ENCODE data around the gene ITSN1.

The ITSN1 gene

DNA sequence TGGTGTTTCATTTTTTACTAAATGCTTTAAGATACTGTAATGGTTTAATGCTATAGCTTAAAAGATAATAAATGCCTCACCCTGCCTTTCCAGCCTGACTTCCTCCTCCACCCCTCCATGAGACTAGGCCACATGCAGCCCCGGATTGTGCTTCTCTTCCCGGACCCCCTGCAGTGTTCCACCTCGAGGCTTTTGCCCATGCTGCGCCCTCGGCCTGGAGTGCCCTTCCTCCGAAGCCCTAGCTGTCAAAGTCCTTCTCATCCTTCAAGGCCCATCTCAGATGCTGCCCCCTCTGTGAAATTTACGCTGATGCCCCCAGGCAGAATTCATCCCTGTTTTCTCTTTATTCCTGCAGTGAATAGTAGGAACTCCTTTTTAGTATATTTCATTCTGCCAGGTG lies 174.8 kb downstream of the ITSN1 start:
- DNase-seq = no peak

DNA sequence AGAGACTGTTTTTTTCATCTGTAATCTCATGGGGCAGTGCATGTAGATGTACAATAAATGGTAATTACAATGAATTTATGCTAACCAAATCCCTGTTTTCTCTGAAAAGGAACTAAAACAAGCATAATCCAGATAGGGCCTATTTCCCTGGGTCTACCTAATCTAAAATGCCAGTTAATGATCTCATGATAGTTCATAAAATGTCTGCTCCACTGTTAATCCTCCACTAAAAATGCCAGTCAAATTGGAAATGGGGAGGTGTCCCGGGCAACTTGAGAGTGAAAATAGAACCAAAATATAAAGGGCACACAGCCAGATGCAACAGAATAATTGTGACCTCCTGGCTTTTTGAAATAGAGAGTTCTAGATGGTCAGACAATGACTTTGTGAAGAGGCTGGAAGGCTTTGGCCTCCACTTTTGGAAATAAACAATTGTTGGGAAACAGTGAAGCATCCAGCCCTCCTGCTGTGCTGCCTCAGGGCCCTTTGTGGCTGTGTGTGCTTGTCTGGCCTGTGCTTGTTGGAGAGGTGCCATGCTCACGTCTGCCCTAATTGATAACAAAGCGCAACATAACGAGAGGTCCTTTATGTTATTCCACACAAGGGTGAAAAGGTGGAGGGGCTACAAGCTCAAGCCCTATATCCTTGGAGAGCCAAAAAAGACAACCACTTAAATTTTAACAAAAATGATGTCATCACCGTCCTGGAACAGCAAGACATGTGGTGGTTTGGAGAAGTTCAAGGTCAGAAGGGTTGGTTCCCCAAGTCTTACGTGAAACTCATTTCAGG lies 175.6 kb downstream of the ITSN1 start:
- DNase-seq = no peak

DNA sequence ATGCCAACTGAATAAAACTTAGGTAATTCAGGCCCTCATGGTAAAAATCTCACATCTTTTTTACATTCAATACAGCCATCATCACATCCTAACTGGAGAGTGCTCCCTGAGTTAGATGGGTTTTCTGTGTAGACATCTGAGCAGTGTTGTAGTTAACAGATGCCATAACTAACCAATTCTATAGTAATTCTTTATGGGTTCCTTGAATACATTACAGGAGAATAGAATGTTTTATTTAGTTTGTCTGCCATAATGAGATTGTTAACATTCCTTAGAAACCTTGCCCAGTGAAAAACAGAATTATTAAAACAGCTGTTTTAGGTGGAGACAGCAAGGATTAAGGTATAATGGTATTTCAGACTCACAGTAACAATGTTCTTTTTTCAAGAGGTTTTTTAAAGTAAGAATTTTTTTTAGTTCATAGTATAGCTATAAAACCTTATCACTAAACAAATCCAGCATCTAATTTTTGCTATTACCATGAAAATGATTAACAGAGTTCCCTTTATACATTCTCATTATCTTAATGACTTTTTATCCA lies 178.0 kb downstream of the ITSN1 start:
- no peak for DNase-seq

DNA sequence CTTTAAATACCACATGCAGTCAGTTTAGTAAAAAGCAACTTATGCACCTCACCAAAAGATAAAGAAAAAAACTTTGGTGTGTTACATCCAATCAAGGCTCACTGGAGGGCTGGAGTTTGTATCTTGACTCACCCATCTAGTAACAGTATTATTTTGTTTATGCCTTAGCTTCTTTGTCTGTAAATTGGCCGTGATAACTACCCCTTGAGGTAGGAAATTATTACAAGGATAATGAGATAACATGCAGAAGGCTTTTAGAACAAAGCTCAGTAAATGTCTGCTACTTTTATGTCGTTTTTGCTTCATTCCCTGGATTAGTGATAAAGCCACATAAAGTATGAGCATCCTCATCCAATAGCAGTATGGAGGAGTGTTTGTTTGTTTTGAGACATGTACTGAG lies 178.5 kb downstream of the ITSN1 start:
- no peak for DNase-seq

DNA sequence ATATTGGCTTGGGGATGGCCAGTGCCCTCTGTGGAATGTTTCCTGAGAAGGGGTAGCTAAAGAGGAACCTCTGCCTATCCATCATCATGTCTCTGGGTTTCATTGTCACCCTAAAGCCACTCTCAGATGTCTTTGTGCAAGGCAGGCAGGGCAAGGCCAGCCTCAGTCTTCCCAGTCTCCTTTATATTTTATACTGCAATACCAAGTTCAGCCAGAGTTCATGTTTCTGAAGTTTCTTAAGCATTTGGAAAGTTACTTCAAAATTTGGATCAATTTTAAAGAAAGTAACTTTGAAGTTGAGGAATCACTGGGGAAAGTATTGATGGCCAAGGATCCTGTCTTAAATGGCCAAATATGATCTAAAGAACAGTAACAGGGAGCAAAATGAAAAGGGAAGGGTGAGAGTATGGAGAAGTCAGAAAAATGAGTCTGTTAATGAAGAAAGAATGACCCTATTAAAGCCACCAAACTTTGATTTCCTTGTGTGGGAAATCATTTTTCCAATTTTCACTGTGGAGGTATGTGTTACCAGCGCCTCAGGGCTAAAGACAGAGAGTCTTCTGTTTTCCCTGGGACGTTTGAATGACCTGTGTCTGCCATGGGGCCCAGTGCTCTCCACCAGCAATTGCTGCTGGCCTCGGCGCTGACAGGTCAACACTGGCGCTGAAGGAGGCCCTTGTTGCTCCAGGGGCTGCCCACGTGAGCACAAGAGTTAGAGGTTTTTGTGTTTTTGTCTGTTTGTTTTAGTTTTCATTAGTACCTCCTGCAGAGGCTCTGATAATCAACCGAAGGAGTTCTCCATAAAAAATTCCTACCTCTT lies 179.4 kb downstream of the ITSN1 start:
- no peak for DNase-seq

DNA sequence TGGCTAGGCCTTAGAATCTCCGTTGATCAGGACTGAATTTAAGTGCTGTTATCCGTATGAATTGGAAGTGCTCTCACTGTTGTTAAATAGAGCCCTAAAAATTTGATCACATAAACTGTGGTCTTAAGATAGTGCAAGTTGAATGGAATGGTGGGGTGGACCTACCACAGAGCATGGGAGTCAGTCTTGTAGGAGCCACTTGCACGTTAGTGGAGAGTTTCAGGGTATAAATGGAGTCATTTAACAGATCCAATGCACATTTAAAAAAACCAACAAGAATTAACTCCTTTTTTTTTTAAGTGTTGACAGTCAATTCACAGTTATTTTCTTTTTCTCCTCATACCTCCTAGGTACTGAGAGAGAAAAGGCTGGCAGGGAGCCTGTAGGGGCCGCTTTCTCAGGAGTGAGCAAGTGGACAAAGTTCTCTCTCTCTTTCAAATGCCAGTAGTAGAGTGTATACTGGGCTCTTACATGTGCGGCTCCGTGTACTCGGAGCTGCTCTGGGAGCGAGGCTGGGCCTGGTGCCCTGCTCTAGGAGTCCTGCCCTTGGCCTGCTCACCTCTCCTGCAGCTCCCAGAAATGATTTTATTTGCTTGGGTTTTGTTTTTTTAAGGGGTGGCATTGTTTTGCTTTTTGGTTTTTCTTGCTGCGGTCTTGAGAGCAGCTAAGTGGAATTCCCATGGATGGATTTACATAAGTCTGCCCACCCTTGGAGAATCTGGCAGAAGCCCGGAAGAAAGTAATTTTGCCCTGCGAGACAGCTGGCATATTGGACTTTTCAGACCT lies 182.0 kb downstream of the ITSN1 start:
- DNase-seq = no peak

DNA sequence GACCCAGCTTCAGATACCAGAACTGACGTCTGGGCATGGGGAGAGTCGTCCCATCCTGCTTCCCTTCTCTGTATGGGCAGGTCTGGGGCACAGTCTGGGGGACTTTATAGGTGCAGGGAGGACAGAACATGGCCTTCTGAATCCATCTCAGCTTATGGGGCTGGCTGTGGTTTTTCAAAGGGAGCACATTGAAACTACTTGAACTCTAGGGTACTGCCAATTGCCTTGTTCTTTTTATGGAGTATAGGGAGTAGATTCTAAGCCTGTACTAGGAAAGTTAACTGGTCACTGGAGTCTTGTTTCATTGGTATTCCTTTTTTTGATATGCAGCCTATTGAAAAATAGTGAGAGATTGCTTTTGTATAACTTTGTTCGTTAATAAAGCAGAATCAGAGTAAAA lies 183.1 kb downstream of the ITSN1 start:
- no peak for DNase-seq

DNA sequence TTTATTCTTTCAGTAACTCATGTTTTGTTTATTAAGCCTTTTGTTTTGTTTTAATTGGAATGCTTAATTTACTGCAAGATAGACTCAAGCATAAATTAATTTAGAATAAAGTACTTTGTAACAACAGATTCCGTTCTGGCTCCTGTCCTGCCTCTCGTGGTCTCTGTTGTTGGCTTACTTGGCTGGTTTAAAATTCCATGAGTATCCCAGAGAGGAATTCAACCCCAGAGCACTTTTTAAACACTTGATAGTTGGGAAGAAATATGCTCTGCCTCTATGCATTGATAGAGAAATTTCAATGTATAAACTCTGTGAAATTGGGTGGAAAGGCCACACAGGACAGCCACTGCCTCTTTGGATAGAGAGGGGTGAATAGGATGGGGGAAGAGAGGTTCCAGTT lies 183.6 kb downstream of the ITSN1 start:
- no peak for DNase-seq

DNA sequence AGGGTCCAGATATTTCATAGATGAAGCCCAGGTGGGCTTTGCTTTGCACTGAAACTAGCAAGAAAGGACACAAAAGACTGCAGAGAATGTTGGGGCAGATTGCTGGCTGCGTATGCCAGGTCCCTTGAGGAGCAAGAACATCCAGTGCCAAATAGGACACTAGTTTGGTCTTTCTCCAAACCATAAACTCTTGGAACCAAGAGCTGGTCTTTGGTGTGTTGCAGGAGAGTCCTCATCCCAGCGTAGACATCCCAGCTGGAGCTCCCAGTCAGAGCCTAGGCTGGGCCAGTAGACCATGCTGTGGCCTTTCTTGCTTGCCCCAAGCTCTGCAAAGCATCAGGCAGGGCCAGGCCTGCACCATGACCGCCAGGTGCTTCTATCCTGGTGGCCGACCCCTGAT lies 185.8 kb downstream of the ITSN1 start:
- no peak for DNase-seq

DNA sequence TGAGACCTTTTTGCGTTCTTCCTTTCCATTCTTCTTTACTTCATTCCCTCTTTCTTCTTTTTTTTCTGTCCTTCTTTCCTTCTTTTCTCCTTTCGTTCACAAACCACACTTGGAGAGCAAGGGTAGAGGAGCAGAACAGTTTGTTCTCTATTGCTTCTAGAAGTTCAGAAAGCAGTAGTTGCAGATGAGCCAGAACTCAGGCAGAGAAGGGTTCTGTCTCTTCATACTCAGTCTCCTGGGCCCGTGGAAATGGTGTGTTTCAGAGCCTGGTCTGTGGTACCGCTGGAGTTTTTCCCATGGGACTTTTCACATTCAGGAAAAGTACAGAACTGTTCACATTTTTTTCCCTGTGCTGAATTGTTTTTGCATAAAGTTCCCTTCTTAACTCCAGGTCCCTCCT lies 186.3 kb downstream of the ITSN1 start:
- no peak for DNase-seq

DNA sequence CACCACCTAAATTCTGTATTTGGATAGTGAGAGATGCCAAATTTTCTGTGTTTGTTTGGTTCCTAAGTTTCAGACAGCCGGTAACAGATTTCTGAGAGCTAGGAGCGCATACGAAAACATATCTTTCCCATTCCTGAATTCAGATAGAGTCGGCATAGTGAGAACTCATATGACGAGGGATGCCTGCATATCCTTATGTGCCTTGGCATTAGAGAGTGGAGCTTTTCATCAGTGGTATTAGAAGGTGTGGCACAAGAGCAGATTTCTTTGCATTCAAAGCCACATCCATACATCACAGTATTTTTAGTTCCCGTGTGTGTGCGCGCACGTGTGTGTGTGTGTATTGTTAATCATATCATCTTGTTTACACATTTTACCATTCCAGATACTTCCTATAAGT lies 187.5 kb downstream of the ITSN1 start:
- DNase-seq = no peak

DNA sequence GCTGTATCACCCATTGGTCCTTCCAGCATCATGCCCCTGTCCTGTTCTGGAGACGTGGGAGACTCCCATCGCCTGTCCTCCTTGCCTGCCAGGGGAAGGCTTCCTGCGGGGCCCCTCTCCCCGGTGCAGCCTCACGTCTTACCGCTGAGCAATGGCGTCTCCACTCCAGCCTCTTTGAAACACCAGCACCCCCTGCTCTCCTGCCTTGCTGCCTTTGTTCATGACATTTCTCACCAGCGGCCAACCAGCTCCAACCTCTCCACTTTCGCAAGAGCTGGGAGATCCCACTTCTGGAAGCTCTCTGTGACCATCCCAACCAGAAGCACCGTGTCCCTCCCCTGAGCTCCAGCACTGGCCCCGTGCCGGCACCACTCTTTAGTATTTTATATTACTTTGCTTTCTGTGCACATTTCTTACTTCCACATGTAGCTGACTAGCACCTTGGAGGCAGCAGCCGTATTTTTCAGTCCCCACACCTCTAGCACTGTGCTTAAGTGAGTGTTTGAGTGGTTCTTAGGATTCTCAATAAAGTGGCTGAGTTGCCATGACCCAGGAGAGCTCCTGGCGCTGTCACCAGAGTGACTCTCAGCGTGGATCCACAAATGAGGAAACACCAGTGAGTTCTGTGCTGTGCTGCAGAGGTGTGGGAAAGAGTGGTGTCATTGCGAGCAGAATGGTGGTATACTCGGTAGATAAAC lies 189.8 kb downstream of the ITSN1 start:
- no peak for DNase-seq

DNA sequence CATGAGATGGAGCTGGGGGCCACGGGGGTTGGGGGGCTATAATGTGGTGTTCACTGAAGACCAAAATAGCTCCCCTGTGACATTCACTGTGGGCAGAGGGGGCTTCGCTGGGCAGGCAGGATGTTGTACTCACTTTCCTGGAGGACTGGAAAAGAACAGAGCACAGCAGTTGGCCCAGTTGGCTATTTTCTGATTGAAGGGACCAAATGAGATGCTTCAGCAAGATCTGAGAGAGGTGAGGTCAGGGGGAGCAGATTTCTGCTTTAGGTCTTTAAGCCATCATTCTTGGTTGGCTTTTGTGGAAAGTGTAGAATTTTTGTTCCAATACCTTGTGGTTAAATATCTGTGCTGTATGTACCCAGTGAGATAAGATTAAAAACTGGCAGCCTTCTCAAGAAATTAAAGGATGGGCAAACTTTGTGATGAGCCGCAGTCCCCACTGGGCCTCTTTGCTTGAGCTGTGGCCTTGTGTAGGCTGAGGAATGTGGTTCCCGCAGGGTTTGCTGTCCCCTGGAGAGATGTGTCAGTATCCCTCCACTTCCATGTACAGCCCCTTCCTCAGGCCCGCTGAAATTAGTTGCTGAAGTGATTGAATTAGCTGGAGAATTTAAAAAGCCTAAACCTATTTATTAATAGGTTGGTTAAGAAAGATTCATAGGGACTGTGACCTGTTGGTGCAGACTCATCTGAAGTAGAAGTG lies 192.7 kb downstream of the ITSN1 start:
- no peak for DNase-seq

DNA sequence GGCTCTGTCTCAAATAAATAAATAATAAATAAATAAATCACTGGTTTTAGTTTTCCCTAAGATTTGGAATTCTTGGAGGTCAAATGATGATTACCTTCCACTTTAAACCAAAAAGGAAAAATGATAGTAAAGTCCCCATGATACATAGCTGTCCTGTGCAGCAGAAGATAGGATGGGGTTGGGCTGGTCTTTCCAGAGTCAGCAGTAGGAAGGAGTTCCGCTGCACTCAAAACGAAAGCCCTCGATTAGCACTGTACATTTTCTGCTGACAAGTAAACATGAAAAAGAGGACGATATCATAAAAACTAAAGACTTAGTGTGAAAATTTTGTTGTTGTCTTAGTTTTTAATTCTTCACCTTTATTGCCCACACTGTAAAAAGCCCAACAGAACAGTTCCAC lies 193.6 kb downstream of the ITSN1 start:
- no peak for DNase-seq

DNA sequence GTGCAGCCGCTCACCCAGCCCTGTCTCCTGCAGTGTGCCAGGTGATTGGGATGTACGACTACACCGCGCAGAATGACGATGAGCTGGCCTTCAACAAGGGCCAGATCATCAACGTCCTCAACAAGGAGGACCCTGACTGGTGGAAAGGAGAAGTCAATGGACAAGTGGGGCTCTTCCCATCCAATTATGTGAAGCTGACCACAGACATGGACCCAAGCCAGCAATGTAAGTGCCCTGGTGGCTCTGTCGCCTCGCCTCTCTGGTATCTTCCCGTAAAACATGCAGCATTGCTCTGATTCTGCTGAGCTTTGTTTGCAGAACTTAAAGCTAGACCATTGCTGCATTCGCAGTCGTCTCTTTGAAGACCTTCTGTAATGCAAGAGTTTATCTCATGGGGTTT lies 194.1 kb downstream of the ITSN1 start:
- no peak for DNase-seq

DNA sequence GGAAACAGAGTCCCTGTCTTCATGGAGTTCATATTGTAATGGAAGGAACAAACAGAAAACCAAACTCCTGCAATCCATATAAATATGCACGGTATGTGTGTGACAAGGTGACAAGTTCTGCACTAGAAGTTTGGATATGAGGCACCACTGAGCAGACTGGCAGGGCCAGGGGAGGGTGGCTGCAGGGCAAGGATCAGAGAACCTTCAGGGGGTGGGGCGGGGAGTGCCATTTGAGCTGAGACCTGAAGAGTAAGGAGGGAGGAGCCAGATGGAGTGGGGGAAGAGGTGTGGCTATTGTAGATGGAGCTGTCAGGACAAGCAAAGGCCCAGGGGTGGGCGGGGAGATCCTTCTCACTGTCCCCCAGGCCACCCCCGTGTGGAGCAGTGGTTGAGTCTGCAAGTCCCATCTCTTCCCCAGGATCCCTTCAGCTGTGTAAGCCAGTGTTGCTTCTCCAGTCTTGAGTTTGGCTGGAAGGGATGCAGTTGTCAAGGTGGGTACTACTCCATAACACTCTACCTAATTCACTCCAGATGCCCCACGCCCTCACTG lies 196.9 kb downstream of the ITSN1 start:
- DNase-seq = no peak

DNA sequence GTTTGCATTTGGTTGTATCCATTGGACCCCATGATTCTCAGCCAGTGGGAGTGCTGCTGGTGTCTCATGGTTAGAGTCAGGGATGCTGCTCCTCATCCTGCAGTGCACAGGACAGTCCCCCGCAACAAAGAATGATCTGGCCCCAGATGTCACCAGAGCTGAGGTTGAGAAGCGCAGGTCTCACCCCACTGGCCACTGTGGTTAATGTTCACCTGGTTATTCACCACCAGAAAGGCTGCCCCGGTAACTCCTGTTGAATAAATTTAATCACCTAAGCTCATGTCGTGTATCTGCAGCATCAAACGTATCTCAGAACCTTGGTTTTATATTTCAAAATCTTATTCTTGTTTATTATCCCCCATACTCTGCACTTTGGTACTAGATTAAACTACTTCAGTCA lies 197.5 kb downstream of the ITSN1 start:
- no peak for DNase-seq

DNA sequence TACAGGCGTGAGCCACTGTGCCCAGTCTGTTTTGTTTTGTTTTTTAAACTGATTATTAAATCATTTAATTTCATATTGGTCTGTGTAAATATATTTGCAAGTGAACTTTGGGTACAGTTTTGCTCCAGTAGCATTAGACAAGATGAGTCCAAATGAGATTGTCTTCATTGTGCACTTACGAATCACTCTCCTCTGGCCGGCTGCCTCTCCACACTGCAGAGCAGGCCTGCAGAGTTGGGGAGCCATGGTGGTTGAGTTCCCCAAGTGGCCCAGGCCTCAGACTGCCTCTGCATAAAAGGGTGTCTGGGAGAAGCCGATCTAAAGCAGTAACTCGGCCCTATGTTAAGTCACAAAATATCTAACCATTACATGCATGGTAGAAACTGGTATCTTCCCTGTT lies 198.5 kb downstream of the ITSN1 start:
- DNase-seq = no peak

DNA sequence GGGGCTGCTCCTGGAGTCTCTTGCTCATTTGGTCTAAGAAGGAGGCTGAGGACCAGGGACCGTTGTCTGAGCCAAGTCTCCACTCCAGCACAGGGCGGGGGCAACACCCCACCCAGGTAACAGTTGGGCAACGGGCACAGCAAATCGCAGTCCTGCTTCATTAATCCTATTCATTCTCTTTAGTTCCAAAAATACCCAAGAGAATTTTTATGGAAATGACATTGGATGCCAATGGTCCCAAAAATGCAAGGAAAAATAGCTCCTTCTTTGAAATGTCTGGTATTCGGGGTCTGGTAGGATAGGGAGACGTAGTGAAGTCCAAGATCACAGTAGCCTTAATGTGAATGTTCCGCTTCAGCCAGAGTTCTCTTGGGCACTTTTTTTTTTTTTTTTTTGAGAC lies 199.3 kb downstream of the ITSN1 start:
- no peak for DNase-seq

DNA sequence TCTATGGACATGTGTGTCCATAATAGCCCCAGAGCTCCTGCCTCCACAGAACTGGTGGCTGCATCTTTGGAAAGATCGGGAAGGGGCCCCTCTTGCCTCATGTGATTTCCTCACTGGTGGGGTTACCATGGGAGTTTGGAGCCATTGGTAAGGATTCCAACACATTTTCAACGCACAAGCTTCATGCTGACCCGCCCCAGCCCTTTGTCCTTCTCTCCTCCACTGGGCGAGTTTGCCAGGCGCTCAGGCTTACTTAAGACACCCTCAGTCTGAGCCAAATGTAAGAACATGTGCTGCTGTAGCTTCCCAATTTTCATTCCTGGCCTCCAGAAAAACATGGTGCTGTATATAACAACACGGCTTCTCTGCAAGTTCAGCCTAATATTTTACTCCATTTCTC lies 200.9 kb downstream of the ITSN1 start:
- DNase-seq = no peak

DNA sequence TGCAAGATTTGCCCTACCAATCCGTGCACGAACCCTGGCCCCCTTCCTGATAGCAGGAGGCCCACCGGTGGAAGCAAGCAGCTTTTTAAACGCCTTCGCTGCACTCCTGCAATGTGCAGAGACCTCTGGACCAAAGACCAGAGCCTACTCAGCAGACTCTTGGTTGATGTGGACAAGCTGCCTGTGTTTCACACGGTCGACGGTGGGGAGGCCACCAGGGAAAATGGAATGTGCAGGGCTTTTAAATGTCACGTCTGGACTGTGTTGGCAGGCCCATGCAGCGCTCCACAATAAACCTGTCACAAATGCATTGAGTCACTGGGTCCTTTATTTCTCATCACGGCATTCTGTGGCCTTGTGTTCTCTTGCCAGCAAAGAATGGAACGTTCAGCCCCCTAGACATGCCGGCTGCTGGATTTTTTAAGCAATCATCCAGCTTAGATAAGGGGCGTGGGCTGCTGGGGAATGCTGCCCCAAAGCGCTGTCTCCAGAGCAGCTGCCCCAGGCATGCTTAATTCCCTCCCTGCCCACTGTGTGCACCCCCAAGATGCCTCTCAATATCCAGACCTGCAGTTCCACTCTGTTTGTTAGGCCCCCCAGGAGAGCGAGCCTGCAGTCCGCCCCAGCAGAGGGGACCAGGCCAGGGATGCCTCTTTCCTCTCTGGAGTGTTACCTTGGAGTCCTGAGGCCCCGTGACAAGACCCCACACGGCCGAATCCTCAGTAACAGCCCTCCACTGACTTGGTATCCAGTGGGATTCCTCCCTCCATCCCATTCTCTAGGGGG lies 202.0 kb downstream of the ITSN1 start:
- no peak for DNase-seq
